ENCODE measurements around the gene ABR.
"Not testable (repeated sequence)": the region's sequence is repeated elsewhere in the genome, so short reads cannot be mapped to it uniquely, and the experiment has no call there.

The ABR gene

DNA sequence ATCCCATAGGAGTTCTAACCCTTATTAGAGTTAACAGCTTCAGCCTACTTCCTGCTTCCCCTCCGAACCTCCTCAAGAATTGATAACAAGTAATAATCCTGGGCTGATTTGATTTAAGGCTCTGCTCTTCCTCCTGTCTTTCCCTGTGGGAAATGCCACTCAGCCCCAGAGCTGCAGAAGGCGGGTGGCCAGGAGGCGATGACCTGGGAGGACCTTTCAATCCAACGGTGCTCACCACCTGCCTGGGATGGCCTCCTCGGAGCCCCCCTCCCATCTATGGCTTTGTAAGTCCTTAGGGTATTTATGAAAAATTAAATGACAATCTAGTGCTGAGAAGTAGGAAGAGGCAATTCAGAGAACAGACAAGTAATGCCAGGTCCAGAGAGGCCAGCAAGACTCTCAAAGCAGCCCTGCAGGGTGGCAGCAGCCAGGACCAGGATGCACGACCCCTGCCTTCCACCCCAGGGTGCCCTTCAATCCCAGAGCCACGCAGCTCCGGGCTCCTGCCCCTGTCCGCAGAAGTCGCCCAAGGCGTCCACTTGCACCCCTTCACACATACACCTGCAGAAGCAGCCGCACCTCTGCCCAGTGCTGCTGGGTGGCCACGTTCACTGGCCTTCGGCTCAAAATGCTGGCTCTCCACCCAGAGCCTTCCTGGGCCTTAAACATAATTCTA, 34.3 kb downstream of the ABR start:
- no peak for DNase-seq

DNA sequence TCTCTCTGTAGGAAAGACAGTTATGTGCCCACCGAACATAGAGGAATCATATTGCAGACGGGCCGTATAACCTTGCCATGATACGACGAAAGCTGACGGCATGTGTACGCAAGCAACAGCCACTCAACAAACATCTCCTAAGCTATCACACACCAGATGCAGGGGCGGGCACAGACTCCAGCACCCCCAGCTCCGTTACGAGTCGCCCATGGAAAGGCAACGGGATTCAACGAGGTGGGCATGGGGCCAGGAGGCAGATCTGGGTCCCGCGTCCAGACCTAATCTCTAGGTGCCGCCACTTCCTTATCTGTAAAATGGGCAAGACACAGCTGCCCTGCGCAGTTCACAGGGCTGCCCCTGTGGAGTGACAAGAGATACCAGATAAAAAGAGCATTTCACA, 35.6 kb downstream of the ABR start:
- DNase-seq, result no peak

DNA sequence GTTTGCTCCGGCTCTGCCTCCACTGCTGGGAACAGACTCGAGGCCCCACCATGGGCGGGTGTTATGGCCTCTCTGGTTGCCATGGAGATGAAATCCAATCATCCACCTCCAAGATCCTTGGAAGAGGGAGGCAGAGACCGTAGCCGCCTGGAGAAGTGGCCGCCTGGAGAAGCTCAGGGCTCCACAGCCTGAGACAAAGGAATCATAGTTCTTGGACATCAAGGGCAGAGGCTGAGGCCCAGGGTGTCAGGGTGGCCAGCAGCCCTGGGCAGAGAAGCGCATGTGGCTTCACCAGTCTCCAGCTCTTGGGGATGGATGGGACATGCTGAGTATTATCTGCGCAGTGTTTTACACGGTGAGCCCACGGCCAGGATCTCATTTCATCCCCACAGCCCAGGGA, 36.2 kb downstream of the ABR start:
- no peak for DNase-seq

DNA sequence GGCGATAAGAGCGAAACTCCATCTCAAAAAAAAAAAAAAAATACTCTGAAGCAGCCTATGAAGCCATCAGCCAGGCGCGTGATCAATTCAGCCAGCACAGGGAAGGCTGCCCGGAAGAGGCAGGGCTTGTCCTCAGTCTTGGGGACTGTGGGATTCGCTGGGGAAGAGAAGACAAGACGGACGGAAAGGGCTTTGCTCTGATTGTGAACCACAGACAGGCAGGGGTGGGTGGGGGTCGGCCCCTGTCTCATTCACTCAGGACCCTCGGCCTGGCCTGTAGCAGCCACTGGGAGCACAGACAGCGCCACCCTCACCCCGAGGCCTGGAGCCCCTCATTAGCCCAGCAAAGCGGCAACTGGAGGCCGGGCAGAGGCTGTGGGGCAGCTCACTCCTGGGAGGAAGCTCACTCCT, 37.2 kb downstream of the ABR start:
- DNase-seq, result no peak

DNA sequence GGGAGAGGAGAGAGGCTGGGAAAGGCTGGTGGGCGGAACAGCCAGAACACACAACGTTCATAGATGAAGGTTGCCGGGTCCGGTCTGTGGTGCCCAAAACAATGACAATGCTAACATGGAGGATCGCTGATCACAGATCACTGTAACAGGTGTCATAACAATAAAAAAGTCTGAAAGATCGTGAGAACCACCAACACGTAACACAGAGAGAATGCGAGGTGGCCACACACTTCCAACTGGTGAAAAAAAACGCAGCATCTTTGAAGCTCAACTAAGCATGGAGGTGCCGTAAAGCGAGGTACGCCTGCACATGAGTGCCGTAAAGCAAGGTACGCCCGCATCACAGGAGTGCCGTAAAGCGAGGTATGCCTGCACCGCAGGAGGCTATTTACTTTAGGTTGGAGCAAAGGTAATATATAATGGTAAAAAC, 42.3 kb downstream of the ABR start:
- no peak for DNase-seq

DNA sequence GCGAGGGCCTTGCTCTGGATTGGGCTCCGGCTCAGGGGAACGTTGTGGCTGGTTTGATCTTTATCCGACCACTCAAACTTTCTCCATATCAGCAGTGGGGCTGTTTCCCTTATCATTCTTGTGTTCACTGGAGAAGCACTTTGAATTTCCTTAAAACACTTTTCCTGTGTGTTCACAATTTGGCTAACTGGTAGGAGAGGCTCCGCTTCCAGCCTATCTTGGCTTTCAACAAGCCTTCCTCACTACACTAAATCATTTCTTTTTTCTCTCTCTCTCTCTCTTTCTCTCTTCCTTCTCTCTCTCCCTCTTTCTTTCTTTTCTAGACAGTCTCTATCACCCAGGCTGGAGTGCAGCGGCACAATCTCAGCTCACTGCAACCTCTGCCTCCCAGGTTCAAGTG, 43.0 kb downstream of the ABR start:
- no peak for DNase-seq

DNA sequence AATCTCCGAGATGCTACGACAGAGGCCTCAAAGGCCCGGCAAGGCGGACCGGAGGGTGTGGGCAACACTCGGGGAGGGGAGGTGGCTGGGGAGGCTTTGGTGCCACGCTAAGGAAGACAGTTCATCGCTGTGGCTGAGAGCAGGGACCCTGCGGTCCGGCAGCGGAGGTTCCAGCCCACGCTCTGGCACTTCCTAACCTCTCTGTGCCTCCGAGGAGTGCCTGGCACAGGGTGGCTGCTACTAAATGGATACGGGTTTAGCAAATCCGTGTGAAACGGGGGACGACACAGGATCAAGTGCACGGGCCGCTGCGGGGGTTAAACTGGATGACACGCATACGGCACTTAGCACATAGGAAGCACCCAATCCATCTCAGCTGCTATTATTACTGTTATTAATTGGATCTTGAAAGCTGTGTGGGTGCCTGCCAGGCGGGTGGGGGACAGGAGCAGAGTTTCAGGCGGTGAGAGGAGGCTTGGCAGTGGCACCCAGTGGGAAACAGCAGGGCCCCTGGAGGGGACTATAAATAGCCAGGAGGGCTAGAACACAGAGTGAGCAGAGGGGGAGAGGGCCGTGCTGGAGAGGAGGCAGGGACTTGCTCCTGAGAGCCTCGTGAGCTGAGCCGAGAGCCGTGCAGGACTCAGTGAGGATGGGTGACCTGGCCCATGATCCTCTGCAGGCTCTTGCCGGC, 45.0 kb downstream of the ABR start:
- no peak for DNase-seq

DNA sequence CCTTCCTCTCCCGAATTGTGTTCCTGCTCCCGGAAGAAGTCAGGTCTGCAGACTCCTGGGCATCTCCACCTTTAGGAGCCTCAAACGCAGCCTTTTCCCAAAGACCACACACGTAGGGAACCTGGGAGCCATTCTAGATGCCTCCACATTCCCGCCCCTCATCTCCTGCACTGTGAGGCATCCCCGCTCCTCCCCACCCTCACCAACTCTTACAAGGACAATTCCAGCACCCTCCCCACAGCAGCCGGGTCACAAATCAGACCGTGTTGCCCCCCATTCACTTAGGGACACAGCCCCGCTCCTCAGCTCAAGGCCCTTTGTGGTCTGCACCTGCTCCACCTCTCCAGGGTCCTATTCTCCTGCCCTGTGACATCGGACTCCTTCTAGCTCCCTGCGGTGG, 49.6 kb downstream of the ABR start:
- DNase-seq, result no peak

DNA sequence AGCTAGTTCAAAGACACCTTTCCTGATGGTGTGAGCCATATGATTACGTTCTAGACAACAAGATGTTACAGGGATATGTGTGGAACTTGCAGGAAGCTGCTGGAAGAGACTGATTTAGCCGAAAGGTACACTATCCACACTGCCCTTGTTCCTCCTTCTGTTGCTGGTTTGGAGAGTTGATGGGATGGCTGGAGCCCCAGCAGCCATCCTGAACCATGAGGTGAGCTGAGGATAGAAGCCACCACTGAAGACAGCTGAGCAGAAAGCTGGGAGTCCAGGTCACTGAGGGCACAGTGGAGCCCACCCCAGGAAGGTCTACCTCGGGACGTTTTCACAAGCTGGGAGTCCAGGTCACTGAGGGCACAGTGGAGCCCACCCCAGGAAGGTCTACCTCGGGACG, 51.3 kb downstream of the ABR start:
- DNase-seq, result not testable (repeated sequence)

DNA sequence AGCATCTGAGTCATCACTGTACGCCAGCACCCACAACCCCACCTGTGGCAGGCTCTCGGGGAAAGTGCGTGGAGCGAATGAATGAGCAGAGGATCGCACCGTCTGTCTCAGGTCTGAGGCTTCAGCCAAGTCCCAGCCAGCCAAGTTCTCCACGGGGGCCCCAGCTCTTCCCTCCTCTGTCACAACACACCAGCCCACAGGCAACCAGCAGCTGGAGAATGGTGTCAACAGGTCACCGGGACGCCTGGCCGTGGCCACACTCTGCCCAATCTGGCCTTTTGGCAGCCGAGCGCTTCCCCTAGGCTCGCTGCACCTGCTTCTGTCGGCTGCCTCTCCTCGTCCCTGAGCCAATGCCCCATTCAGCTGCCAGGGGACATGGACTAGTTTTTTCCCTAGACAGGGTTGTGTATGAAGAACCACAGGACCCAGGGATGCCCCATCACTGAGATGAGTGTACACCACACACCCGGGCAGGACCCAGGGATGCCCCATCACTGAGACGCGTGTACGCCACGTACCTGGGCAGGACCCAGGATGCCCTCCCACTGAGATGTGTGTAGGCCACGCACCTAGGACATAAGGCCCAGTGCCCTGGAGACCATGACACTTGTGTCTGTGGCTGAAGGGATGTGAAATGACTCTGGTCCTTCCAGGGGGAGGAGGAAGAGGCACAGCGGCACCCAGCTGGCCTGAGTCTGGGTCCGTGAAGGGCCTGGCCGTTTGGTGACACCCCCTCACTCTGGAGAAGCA, 52.8 kb downstream of the ABR start:
- no peak for DNase-seq

DNA sequence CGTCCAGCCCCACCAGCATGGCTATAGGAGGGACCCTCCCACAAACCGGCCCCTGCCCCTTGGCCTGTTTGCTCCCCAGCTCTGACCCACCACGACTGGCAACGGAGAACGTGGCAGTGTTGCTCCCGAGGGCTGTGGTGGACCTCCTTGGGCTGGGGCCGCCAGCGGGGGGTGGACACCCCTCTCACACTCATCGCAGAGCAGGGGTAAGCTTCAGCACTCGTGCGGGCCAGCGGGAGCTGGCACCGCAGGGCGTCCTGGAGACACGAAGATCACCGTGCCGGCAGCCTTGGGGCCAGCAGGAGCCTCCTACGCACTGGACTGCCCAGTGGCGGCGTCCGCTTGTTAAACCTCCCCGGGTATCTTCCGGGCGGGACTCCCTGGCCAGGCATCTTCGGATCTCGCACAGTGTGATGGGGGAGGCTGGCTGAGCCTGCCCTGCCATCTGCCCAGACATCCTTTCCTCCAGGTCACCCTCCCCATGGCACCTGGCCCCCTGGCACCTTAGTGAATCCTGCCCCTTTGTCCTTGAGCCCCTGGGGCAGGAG, 53.5 kb downstream of the ABR start:
- DNase-seq, result no peak

DNA sequence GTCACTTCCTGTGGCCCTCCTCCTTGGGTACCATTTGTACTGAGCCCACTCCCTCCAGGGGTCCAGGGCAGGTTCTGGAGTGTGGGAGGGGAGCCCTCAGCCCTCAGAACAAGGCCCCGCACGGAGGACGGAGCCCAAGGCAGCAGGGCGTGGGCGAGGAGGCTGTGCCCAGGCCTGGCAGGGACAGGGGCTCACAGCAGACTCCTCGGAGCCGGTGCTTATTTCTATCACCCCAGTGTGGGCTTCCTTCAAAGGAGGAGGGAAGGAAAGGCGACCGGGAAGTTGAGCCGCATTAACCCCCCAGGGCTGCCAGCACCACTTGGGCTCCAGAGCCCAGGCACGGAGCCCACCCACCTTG, 54.0 kb downstream of the ABR start:
- DNase-seq, result no peak

DNA sequence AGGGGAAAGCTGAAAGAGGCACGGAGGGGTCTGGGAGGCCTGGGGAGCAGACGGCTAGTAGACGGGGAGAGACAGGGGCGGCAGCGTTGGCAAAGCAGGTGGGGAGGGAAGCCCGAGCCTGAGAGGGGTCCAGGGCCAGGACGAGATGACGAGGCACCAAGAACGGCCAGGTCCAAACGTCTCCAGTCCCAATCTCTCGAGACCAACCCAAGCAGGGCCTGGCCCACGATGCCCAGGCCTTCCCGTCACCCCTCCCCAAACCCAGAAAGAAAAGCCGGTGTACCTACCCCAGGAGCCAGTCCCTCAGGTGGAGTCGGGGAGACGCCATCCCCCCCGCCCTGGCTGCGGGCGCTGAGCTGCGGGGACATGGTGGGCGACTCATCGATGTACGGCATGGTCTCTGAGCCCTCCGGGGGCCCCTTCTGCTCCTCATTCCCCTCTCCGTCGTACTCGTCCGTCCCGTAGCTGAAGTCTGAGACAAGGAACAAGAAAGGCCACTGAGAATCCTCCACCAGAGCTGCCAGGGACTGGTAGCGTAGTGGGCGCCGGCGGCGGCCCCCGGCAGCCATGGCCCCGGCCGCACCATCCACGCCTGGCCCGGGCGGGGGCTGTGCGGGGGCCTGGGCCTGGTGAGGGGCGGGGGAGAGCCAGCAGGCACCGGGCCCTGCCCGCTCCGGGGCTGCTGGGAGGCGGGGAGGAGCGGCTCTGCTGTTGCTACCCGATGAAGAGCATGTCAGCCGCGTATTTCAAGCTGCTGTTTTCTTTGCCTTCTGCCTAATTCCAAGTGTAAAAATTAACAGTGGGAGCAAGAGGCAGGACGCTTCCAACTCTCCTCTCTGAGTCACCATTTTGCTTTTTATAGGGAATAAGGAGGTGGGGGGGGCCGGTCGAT, 54.6 kb downstream of the ABR start:
- DNase-seq, result no peak

DNA sequence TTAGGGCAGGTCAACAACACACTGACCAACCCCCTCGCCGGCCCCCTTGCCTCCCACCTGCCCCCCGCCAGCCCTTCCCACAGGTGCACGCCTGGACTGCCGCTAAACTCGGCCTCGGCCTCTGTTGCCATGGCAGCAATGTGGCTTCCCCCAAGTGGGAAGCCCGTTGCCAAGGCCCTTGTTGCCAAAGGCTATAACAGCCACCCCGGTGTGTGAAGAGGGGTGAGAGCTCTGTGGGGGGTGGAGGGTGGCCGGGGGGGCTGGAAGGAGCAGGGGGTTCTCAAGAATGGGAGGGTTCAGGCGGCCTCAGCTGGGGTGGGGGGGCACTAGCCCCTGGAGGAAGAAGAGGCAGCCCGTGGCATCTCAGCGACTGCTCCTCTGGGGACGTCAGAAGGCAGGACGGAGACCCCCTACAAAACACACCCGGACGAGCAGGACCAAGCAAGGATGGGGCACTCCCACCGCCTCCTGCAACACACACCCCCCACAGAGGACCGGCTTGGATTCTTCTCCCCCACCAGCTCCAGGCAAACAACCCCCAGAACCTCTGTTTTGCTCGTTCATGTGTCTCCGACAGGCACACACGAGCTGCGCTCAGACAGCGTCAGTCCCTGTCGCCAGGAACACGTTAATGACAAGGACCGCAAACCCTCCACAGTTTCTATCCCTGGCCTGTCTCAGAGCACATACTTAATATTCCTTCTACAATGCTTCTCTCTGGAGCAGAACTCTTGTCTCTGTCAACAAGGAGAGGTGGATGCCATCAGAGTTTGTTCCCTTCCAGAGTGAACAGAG, 55.7 kb downstream of the ABR start:
- DNase-seq, result no peak

DNA sequence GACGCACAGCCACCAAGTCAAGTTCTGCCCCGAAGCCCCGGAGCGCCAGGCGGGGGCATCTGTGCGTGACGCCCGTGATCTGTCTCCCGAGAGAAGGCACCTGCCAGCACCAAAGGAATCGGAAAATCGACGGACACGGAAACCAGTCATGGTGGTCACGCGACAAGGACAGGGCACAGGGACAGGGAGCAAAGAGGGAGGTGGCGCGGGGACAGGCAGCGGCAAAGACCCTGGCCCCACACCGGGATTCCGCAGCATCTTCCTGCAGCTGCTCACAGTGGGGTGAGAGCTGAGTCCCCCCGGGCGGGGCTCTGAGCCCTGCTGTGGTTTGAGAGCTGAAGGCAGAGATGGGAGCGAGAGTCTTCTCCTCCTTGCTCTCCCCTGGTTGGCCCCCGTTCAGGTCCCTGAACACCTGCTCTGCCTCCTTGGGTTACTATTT, 56.4 kb downstream of the ABR start:
- DNase-seq, result no peak

DNA sequence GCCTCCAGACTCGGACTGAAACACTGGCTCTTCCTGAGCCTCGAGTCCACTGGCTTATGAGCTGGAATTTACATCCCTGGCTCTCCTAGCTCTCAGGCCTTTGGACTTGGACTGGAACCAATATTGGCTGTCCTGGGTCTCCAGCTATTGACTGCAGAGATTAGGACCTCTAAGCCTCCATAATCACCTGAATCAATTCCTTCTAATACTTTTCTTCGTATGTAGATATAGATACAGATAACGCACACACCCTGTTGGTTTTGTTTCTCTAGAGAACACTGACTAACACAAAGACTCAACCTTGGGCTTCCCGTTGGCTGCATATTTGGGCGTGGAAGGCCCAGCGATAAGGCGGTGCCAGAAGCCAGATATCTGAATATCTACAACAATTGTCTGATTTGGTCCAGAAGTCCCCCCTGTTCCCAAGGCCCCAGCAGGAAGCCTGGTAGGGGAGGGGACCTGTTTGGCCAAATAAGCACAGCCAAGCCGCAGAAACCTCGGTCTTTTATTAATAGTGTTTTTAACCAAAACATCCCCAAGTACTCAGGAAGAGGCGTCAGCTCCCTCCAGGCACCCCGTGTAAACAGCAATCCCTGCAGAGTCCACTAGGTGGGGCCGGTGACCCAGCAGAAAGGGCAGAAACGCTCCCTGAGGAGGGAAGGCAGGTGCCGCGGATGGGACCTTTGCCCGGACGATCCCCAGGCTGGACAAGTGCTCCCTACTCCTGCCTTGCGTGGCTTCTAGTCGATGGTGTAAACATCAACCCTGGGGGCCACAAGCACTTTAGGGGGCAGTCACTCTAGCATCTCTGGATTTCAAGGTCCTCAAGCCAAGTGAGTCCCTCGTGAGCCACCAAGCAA, 57.0 kb downstream of the ABR start:
- peak; percentile 70 for DNase-seq

DNA sequence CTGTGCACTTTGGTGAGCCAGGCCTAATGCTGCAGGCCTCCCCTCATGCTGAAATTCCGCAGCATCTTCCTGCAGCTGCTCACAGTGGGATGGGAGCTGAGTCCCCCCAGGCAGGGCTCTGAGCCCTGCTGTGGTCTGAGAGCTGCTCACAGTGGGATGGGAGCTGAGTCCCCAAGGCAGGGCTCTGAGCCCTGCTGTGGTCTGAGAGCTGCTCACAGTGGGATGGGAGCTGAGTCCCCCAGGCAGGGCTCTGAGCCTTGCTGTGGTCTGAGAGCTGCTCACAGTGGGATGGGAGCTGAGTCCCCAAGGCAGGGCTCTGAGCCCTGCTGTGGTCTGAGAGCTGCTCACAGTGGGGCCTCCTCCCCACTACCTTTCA, 58.4 kb downstream of the ABR start:
- not testable (repeated sequence) for DNase-seq

DNA sequence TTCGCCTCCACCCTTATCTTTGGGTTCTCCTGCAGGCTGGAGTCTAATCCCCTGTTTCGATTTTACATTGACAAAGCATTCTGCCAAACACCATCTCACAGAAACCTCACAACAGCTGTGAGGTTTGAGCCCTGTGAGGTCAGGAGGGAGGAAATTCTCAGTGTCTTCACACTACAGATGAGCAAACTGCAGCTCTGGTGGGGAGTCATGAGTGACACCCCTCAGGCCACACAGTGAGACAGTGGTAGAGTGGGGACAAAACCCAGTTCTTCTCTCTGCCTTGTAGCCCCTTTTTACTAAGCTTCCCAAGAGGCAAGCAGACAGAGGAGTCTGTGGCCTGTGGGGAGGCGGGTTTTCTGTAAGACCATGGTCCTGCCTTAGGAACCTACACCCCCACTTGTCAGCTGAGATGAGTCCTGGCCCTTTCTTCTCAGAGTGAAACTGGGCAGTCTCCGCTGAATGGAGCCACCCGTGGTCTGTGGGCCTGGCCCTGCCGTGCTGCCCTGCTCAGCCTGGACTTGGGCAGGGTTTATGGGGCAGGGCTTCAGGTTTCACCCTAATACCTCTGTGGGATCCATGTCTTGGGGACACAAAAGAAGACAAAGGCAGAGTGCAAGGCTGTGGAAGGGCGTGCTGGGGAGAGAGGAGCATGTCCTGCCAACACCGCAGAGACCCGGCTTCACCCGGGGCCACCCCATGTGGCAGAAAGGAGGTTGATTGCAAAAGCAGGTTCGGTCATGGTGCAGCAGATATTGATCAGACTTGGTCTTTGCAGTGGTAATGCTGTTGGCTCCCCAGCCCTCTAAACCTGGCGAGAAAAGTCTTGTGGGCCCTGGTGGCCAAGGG, 59.0 kb downstream of the ABR start:
- DNase-seq, result no peak

DNA sequence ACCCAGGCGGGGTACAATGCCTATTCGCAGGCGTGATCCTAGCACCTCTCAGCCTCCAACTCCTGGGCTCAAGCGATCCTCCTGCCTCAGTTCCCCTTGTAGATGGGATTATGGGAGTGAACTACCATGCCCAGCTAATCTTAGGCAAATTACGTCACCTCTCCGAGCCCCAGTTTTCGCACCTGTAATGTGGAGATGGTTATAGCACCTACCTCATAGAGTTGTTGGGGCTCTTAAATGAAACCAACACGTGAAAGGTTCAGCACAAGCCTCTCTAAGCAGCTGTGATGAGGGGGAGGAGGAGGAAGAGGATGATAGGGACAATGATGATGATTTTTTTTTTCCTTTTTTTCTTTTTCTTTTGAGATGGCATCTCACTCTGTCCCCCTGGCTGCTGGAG, 59.9 kb downstream of the ABR start:
- DNase-seq, result no peak

DNA sequence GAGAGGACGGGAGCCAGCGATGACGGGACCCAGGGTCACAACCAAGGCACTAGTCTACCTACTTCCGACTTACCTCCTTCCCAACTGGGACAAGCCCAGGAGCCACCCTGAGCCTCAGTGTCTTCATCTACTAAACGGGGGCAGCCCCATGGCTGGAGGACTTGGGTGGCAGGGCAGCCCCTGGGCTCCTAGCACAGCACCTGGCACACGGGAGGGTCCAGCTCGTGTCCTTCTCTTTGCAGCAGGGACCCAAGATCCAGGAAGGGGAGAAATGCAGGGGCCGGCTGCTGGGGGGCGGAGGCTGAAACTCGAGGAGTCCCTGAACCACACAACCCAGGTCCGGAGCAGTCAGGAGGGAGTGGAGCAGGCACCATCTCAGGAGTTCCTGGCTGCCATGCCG, 63.2 kb downstream of the ABR start:
- no peak for DNase-seq

Measured in EL (cell line).